GM18858 (cell line): ENCODE measurements around the gene LSM7.

Experiments
- ATAC-seq: cut with Tn5 transposase; IDR thresholded peaks from one replicate; pipeline ENCODE4 v1.9.1; 2021; ENCODE audit not compliant: unreplicated experiment

Gene LSM7

GRCh38 chr19:2328401-2329148 is at the start of gene LSM7, which contains the start of gene SPPL2B:
Gene LSM7, minus strand, starts transcription at chr19:2328586. Its CDS starts 20 bp downstream, at chr19:2328566.
Gene SPPL2B, plus strand, starts transcription at chr19:2328684. Its CDS starts 26 bp downstream, at chr19:2328710.
- peak; percentile 48 for ATAC-seq

DNA sequence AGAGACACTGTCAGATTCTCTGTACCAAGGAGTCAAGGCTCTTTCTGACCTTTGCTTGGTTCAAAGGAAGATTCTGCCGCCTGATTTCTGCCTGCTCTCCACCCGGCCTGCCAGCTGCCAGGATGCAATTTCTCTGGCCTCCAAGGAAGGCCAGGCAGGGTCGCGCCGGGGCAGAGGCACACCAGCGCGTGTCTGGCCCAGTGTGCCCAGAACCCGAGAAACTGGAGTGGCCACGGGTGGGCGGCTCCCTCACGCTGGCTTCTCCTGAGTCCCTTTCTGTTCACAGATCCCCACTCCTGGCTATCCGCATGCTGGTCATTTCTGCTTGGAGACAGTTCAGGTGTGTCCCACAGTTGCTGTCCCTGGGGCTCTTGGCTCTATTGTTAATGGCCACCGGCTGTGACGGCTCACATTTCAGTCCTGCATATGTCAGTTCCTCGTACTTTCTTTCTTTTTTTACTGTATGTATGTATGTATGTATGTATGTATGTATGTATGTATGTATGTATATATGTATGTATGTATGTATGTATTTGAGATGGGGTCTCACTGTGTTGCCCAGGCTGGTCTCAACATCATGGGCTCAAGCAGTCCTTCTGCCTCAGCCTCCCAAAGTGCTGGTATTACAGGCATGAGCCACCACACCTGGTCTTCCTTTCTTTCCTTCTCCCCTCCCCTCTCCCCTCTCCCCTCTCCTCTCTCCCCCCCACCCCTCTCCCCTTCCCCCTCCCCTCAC is 48.6 kb upstream of the LSM7 start:
- no peak for ATAC-seq

DNA sequence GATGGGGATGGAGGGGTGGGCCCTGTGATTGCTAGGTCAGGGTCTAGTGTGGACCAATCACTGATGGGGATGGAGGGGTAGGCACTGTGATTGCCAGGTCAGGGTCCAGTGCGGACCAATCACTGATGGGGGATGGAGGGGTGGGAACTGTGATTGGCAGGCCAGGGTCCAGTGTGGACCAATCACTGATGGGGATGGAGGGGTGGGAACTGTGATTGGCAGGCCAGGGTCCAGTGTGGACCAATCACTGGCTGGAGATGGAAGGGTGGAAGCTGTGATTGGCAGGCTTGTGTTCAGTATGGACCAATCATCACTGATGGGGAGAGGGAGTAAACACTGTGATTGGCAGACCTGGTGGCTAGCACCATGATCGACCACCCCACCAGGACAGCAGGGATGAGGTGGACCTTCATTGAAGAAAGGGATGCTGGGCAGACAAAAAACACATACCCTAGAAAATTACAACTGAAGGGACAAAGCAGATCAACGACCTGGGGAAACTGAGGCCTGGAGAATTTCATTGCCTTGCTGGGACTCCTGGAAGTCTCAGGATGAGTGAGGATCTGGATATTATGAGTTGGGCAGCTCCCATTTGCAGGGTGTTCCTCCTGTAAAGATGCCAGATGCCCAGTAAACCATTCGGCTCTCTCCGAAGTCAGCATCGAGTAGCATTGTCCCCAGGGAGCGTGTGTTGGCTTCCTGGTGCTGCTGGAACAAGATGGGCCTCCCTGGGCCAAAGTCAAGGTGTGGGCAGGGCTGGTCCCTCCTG is 47.2 kb upstream of the LSM7 start:
- no peak for ATAC-seq

DNA sequence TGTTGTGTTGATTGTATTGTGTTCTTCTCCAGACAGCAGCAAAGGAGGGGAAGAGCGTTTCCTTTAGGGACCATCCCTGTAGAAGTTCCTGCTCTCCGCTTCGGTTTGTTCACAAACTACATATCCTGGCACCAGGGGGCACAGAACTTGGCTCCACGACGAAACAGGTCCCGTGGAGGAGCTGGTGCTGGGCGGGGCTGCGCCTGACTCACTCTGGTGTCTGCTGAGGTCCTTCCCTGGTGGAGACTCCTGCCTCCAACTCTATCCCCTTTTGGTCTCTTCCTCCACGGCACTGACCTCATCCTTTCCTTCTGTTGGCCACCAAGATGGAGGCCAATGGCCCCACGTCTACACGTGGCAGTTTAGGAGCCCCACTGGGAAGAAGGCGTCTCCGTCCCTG is 46.4 kb upstream of the LSM7 start:
- no peak for ATAC-seq

DNA sequence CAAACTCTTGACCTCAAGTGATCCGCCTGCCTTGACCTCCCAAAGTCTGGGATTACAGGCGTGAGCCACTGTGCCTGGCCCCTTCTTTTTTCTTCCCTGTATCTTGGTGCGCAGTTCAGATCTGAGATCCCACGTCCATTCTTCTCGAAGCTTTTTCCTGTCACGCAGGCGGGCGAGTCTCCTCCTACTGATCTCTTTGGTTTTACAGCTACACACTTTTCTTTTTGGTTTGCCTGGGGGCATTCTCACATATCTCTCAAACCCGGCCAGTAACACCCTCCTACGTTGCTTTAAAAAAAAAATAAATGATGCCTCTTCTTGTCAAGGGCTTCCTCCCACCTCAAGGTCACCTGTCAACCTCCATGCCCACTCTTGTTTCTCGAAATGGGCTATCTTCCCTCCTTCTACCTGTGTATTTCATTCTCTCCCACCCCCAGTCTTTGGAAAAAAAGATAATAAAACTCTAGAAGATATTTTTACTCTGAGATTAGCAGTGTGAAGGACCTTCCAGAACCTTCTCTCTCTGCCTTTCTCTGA is 43.8 kb upstream of the LSM7 start:
- ATAC-seq: no peak

GRCh38 chr19:2371656-2372055 is 43.3 kb upstream of the LSM7 start:
- no peak for ATAC-seq

- ATAC-seq: no peak
These were observed 37.0 kb upstream of the LSM7 start for GRCh38 chr19:2365201-2365970.

GRCh38 chr19:2363419-2363818 is 35.0 kb upstream of the LSM7 start:
- no peak for ATAC-seq

GRCh38 chr19:2362970-2363300 is 34.5 kb upstream of the LSM7 start:
- ATAC-seq: no peak

GRCh38 chr19:2362046-2362969 is 33.9 kb upstream of the LSM7 start:
- ATAC-seq: no peak

DNA sequence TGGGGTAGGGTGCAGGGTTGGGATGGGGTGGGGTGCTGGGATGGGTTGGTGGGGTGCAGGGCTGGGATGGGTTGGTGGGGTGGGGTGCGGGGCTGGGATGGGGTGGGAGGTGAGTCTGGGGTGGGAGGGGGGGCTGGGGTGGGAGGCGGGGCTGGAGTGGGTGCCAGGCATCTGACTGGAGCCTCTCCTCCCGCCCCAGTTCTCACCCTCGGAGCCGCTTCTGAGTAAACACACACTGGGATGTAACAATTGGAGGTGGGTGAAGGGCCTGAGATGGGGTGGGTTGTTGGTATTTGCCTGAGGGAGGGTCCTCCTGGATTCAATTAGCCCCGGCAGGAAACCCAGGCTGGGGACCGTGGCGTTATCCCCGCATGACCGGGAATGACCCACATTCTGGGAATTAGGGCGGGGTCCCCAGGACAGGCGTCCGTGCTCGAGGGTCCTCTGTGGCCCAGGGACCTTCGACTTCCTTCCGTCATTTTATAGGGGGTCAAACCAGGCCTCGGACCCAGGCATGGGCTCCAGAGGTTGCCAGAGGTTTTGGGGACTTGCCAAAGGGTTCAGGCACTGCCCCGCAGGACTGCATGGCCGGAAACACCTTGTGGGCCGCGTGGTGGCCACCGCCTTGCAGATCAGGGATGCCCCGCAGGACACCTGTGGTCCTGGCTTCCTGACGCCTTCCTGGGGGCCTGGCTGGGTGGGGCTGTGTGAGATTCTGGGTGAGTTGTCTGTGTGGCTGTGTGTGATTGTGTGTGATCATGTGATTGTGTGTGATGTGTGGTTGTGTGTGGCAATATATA is 33.1 kb upstream of the LSM7 start:
- no peak for ATAC-seq

- no peak for ATAC-seq
These were observed 32.4 kb upstream of the LSM7 start for GRCh38 chr19:2360833-2361232.

DNA sequence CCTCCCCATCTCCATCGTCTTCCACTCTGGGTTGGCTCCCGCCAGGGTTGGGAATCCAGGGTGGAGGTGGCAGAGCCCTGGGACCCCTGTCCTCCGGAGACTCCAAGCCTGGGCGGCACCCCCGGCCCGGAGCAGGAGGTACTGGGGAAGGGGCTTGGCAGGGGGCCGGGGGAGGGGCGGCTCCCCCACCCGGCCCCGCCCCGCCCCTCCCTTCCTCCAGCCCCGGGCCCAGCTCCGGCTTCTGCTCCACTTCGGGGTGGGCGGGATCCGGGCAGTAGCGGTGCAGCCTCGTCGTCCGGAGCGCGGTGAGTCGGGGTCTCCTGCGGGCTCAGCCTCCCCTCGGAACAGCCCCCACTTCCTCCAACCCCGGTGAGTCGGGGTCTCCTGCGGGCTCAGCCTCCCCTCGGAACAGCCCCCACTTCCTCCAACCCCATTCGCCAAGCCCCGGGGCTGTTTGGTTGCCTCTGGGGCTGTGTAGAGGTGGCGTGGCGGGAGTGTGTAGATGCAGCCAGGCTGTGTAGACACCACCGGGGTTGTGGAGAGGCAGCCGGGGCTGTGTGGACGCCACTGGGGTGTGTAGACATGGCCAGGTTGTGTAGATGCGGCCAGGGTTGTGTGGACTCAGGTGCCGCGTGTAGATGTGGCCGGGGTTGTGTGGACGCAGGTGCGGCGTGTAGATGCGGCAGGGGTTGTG is 31.8 kb upstream of the LSM7 start, which contains the start of gene TMPRSS9:
Gene TMPRSS9 (plus strand): TSS at position 274 of the 694 bp plus-strand sequence. CDS start 29,521 bp downstream, outside the sequence.
- ATAC-seq: no peak

- ATAC-seq: no peak
These were observed 30.3 kb upstream of the LSM7 start for GRCh38 chr19:2358548-2359173.

DNA sequence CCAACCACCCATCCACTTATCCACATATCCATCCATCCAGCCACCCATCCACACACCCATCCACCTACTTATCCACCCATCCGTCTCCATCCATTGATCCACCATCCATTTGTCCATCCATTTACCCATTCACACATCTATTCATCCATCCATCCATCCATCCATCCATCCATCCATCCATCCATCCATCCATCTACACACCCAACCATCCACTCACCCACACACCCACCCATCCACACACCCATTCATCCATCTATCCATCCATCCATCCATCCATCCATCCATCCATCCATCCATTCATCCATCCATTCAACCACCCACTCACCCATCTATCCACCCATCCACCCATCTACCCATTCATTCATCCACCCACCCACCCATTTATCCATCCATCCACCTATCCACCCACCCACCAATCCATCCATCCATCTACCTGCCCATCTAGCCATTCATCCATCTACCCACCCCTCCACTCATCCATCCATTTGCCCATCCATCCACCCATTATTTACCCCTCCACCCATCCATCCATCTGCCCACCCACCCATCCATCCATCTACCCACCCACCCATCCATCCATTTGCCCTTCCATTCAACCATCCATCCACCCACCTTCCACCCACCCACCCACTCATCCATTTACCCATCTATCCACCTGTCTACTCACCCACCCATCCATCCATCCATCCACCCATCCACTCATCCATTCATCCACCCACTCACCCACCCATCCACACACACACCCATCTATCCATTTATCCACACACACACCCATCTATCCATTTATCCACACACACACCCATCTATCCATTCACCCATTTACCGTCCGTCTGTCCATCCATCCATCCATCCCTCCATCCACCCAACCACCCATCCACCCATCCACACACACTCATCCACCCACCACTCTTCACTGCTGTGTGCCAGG is 29.2 kb upstream of the LSM7 start:
- ATAC-seq: no peak

DNA sequence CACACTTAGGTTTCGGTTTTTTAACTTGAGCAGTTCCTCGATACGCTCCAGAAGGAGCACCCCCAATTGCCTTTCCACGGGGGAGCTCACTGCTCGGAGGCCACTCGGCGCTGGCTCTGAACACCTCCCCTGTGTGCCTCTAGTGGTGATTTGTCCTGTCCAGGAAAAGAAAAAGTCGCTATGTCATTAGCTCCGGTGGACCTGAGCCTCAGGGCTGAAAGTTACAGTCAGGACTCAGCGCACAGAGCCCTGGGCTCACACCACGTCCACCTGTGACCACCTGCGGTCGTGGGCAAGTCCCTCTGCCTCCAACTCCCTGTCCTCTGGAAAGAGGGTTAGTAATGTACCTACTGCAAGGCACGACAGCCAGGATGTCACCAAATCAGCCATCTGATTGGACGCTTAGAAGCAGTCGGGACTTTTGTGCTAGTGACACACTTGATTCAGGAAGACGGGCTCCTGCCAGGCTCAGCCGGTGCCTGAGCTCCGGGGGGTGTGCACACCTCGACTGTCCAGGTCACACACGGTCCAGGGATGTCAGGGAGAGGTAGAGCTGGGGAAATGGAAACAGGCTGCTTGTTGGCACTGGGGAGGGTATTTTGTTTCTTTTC is 27.8 kb upstream of the LSM7 start:
- no peak for ATAC-seq
